Activated CD8-positive, alpha-beta memory T cell treated with anti-CD3 and anti-CD28 coated beads for 36 hours (primary cell): ENCODE results near the gene GPR63. TPM values are rescaled to one million over a fixed set of nuclear protein-coding genes. Genes with fewer than 3 reads are reported as not detected.

Experiments used
- CTCF ChIA-PET: fragments of 350-600 bp; sonication (Branson Sonifier 250); formaldehyde crosslinking; loops from one replicate; lab custom pipeline; 2021; ENCODE audit warnings: antibody characterized with exemption; lab: Charles Lee
- POLR2A ChIA-PET: fragments of 350-600 bp; sonication (Branson Sonifier 250); formaldehyde crosslinking; loops from one replicate; lab custom pipeline; 2021; ENCODE audit warnings: antibody characterized with exemption; lab: Charles Lee
- total RNA-seq, 2 experiments: library from RNA; stranded (reverse); gene quantifications; one replicate each; pipeline ENCODE4 v1.2.3, GENCODE V29; 2021

Gene GPR63
- total RNA-seq, 2 experiments from 2014 or later, result 1.7 to 1.9 TPM

DNA sequence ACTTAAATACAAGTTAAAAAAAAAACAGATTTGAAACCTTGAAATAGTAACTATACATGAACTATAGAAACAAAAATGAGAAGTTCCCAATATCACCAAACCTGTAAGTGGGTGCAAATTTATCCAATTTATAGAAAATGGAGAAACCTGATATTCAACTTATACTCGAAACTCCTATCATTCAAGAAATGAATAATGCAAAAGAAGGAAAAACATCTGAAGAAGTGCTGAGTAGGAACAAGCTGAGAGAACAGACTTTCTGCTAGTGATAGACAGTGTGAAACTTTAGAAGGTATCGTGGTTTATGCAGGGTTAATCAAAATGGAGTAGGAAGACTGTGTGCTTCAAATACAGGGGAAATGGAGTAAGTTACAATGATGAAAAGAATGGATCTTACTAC lies 4.5 kb downstream of the GPR63 start:
- ChIA-PET CTCF (no interaction called here), POLR2A (no interaction called here)

DNA sequence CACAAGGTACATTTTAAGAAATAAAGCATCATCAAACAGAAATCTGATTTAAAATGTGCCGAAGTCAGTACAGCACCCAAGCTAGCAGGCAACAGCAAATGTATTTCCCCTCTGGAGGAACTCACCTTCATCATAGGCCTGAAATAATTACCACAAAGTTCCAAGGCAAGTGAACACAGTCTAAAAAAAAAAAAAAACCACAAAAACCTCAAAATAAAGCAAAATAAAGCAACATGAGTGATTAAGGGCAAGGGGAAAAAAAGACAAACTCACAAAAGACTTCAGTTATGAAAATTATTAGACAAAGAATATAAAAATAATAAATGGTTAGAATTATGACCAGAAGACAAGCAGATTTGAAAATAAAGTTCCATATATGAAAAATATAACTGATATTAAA lies 10.4 kb downstream of the GPR63 start:
- ChIA-PET POLR2A (no interaction called here), CTCF (no interaction called here)

DNA sequence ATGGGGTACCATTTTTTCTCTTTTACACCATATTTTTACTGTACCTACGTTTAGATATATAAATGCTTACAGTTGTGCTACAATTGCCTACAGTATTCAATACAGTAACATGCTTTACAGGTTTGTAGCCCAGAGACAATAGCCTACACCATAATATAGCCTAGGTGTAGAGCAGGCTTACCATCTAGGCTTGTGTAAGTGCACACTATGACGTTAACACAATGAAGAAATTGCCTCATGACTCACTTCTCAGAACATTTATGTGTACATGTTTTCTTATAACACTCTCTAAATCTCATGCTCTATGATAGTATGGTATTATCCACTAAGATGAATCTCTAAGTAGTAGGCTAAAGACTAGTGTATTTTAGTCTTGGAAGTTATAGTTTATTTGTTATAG lies 13.5 kb downstream of the GPR63 start:
- ChIA-PET POLR2A (no interaction called here), CTCF (no interaction called here)

DNA sequence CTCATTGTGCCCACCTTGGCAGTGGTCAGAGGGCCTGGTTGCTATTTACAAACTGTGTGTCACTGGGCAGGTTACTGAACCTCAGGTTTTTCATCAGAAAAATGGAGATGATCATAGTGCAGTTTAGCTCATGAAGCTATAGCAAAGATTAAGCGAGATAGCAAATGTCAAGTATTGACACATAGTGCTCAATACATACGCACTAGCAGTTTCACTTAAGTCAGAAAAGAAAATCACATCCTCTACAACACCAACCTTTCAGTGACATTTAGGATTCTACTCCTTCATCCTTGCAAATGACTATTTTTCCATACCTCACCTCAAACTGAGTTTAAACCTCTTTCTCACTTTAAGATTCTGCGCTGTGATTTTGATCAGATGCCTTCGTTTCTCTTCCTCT lies 16.2 kb downstream of the GPR63 start:
- CTCF ChIA-PET, result no interaction called here
- POLR2A ChIA-PET, result no interaction called here

DNA sequence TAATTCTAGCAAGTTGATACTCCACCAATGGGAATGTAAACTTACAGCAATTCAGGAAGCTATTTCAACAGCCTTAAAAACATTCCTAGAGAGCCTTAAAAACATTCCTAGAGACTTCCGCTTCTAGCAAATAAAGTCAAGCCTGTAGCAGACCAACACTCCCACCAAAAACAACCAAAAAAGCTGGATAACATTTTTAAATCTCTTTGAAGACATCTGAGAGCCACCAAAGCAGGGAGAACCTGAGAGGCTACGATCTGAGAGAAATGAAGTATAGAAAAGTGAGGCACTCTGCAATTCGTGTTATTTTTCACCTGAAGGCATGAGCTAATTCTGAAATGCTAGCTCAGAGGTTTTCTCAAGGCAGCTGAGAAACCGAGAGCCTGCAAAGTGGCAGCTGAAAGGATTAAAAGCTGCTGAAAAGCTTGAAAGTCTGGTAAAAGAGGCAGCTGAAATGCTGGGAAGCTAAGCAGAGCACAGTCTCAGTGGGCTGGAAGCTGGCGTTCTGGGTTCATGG lies 20.9 kb downstream of the GPR63 start:
- ChIA-PET POLR2A (no interaction called here), CTCF (no interaction called here)

DNA sequence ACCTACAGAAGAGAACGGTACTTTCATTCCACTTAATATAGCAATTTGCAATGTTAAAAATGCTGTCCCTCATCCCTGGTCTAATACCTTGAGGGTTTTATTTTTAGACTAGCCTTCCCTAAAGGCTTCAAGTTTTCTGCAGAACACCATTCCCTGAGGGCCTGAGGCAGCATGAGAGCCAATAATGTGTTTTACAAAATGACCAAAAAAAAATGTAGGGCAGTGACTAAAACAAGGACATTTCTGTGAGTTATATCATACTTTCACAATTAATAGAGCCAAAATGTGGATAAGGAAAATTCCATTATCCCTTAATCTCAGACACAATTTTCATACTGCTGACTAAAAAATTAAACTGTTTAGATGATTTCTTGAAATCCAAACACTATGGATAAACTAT lies 22.7 kb downstream of the GPR63 start:
- ChIA-PET CTCF (interaction anchor here (0.6 kb wide), 1 partner anchor 22 kb away, joined by 3 read pairs; no protein-coding TSS in a partner anchor), POLR2A (no interaction called here)

DNA sequence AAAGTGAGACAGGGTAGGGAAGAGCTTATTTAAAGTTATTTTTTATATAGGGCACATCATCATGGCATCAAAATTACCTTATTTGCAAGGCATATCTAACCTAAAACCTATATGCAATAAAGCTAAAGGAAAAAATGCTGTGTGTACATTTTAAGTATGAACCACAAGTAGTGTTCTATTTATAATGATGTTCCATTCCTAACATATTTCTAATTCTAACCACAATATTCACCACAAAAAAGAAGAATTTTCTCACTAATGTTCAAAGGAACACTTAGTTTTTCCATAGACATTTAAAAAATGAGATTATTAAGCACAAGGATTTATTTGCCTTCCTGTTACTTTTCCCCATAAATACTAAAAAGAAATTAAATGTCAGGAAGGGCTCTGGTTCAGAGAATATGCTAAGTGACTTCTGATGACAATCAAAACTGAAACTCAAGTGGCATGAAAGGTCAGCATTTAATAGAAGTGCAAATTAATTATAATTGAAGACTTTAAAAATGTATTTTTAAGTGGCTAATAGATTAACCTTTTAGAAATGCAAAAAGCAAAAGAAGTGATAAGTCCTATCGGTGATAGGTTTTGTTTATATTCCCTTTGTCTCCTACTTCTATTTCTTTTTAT lies 25.1 kb downstream of the GPR63 start:
- ChIA-PET CTCF (no interaction called here), POLR2A (no interaction called here)

DNA sequence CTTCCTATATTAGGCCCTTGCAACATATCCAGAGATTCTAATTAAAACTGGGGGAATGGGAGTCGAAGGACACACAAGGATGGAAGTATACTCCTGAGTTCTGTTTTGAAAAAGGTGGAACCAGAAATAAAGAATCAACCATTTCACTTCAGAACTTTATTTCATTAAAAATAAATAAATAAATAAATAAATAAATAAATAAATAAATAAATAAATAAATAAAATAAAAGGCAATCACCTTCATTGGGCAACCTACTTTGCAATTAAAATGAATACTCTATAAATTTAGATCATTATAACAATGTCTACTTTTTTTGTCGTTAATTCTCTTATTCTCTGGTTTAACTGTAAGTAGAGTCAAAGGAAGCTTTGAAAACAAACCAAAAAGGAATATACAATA lies 25.6 kb downstream of the GPR63 start:
- ChIA-PET CTCF (no interaction called here), POLR2A (no interaction called here)

DNA sequence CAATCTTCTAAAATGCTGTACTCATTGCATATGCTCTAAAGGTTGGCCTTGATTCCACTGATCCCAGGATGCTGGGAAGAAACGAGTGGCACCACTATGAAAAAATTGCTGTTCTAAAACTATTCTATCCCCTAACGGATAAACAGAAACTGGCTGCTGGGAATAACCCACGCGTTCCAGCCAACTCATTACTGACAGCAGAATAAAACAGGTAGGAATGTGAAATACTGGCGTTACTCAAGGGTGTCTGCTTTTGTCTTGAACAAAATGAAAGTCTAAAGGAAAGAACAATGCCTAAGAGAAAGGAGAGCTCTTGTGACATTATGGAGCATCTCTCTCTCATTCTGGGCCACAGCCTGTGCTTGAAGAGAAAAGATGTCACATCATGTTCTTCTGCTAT lies 26.1 kb downstream of the GPR63 start:
- ChIA-PET CTCF (no interaction called here), POLR2A (no interaction called here)

DNA sequence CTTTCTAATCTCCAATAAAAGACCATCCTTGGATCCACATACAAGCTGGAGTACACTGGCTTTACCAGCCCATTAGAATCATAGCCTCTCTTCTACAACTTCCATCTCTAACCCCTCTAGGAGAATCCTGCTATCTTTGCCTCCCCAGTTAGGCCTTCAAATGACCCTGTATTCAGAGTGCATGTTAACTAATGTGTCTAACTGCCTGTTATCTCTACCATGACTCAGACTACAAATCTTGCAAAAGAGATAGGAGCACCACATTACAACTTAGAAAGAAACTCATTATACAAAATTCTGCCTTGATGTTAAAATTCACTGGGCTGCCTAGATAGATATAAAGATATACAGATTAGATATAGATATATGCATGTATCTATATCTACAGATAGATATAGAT lies 28.2 kb downstream of the GPR63 start:
- POLR2A ChIA-PET, result no interaction called here
- CTCF ChIA-PET, result no interaction called here

DNA sequence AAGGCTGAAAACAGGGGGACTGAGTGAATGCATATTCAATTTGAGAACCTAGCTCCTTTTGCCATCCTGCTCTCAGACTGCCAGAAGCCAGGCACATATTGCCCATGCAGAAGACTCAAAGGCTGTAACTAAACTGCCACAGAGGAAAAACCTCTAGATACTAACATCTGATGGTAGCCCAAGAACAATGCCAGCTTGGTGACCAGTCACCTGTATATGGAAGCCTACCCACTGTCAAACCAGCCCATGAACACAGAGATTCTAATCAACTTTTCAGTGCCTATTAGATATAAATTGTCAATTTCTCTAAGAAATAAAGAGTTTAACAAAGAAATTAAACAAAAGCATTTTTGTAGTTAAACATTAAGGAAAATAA lies 34.2 kb downstream of the GPR63 start:
- ChIA-PET POLR2A (no interaction called here), CTCF (no interaction called here)

DNA sequence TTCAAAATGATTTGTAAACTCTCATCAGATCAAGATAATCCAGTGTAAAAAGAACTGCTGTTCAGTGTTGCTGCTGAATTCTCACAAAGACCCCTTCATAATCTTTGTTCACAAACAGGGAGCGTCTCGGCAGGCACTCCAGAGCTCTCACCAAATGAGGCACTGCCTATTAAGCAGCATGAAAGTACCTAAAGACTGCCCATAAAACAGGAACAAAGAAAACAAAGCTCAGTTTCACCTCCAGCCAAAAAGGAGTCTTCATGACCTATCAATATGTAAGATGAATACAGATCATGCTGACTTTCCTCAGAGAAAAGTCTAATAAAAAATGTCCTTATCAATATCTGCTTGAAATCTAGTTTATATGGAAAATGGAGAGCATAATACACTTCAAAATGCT lies 41.8 kb downstream of the GPR63 start:
- ChIA-PET CTCF (no interaction called here), POLR2A (no interaction called here)

DNA sequence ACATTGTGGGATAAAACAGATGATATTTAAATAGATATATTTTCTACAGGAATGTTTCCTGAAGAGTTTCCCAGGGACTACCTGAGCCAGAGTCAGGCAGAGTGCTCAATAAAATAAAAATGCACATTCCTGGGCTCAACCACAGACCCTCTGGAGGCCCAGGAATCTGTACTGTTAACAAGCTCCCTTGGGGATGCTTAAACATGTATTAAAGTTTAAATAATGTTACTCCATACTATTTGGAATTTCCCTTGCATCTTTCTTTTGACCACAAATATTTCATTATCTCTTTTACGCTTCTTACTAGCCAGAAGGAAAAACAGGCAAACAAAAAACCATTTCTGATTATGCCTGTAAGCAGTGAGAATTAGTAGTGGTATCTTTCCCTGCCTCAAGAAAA lies 42.3 kb downstream of the GPR63 start:
- POLR2A ChIA-PET, result no interaction called here
- CTCF ChIA-PET, result no interaction called here

DNA sequence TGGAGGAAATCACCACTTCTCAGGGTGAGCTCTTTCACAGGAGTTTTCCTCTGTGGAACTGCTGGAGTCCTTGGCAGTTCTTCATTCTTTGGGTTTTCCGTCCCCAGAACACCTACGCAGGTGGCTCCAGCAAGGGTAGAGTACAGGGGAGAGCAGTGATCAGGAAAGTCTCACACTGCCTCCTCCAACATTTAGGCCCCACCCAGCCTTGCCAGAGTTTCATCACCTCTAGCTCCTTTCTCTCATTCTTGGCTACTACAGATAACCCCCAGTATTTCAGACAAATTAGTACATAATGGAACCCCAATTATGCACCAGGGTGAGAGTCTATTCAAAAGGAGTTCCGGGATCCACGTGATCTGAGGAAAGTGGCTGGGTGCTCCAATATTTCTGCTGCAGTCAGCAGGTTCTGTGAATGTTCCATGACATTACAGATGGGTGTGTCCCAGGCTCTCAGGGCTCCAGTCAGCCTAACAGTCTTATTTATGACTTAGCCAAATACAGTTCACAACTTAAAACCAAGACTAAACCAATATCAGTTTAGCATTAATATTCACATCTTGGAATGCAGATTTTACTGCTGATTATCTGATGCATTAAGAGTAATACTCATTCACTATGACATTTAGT lies 44.6 kb downstream of the GPR63 start:
- CTCF ChIA-PET, result interaction anchor here (0.6 kb wide), 1 partner anchor 22 kb away, joined by 3 read pairs; no protein-coding TSS in a partner anchor
- POLR2A ChIA-PET, result no interaction called here

DNA sequence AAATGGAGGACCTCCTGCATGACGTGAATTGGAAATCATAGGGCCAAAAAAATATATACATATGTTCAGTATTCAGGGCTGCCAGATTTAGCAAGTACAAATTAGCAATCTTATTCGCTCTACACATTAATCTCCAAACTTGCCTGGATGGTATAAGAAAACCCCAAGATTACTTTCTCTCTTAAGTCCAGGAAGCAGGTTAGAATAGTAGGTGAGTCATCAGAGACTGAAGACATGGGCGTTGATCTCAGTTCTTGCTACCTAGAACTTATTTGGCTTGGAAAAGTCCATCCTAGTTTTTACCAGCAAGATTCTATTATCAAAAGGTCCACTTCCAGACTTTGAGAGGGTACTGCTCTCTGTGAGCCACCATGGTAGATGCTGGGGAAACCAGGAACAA lies 47.4 kb downstream of the GPR63 start:
- CTCF ChIA-PET, result no interaction called here
- POLR2A ChIA-PET, result no interaction called here

DNA sequence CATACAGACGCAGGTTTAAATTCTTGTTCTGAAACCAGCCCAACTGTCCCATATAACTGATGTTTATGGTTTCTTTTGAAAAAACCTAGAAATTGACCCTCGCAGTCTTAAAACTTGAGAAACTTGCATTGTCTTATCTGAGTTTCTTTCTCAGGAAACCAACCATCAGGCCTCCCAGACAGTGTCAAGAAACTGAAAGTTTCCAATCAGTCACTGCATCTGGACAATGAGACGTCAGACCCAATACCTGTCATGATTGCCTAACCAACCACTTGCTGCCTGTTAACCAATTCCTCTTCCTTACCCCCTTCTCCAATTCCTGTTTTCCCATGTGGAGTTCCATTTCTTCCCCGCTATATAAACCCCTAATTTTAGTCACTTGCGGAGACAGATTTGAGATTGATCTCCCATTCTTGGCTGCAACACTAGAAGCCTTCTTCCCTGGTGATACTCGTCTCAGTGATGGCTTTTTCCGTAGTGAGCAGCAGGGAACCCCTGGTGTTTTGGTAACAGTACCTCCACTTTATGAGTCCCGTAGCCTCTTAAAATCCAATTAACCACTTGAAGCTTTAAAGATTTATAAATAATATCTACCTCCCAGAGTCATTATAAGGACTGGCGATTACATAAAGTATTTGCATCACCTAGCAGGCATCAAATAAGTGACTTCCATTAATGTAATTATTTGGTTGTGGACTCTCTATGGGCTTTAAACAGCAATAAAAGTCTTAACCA lies 49.3 kb downstream of the GPR63 start:
- POLR2A ChIA-PET, result no interaction called here
- CTCF ChIA-PET, result no interaction called here

DNA sequence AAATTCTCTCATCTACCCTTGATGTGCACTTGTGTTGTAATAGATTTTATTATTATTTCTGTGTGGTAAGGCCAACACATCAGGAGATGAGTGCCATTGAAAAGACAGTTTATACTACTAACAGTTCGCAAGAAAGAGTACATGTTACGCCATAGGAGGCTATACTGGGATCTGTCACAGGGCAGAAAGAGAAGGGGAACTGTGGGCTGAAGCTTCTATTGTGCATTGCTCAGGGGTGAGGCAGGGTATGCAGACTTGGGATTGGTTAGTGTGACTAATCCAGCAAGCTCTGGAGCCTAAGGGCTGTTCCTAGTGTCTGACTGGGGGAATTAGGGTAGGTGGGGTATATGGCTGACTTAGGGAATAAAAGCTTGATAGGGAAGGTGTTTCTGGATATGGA lies 50.9 kb downstream of the GPR63 start:
- CTCF ChIA-PET, result no interaction called here
- POLR2A ChIA-PET, result no interaction called here

DNA sequence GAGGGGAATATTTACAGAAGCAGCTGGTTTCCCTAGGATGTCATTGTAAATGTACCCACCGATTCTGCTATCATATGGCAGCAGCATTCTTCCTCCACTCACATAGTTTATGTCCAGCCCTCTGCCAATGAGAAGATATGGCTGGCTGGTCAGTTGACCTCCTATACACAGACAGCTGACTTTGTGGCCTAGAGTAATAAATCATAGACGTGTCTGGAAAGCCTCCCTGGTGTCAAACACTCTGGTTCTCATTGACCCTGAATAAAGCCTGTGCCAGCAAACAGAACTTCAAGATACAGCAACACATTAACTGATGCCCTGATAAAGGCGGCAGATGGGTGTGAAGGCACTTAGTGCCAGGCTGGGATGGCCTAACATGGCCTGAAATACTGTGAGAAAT lies 52.6 kb downstream of the GPR63 start:
- ChIA-PET CTCF (no interaction called here), POLR2A (no interaction called here)

DNA sequence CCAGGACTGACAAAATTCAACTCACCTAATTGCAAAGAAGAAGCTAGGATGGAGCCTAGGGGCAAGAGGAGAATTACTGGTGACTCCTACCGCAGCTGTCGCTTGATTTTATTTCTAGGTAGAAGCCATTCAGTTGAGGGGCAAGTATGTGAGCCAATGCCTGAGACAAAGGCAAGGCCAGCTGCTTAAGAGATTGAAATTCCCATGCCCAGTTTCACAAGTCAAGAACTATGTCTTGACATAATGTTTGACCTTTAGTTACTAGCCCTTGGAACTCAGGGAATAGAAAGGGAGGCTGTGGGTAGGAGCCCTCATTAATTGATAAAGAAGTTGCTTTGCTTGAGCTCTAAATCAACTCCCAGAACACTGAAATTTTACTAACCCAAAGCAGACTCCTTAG lies 54.0 kb downstream of the GPR63 start:
- CTCF ChIA-PET, result no interaction called here
- POLR2A ChIA-PET, result no interaction called here

DNA sequence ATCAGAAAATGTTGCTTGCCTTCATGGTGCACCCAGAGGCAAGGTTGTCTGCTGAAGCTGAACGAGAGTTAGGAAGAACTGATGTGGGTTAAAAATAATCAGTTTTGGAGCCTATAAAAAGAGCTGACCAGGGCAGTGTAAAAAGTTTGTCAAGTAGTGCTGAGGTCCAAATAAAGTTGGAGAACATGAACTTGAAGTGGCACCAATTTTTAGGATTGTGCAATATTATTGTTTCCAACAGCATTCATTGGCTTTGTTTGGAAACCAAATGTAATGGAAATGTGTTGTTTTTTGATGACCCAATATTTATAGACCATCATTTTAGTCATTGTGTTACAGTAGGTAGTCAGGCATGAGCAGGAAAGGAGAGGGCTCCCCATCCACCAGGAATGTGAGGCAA lies 55.7 kb downstream of the GPR63 start:
- CTCF ChIA-PET, result no interaction called here
- POLR2A ChIA-PET, result no interaction called here

DNA sequence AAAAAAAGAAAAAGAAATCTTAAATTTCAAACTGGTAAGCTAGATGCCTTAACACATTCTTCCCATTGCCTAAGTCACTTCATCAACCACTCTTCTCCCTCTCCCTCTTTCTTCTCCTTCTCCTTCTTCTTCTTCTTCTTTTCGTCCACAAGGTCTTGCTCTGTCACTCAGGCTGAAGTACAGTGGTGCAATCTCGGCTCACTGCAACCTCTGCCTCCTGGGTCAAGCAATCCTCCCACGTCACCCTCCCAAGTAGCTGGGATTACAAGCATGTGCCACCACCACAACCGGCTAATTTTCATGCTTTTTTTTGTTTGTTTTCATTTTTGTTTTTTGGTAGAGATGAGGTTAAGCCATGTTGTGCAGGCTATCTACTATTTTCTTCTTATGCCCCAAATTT lies 60.2 kb downstream of the GPR63 start:
- POLR2A ChIA-PET, result no interaction called here
- CTCF ChIA-PET, result no interaction called here
